GM10847 (cell line): Measurements from ENCODE around the gene ANKFN1.

Source experiments
- POLR2A ChIP-seq: IDR thresholded peaks from 2 replicates; pipeline ENCODE4 v1.6.1; 2011; ENCODE audit not compliant: insufficient read length; ENCODE audit errors: extremely low read depth

The ANKFN1 gene

DNA sequence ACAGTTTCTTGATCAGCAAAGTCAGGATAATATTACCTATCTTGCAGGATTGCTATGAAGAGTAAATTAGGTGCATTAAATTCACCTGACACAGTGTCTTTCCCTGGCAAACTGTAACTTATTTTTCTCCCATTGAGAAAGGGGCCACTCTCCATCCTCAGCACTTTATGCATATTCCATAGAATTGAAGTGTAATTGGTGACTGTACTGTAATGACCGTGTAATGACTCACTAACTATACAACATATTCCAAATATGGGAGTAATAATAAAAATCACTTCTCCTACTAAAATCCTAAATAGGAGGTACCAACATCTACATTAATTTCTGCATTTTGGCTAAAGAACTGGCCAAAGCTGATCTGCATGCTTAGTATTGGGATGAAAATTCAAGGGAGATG is 298.4 kb downstream of the ANKFN1 start:
- TF ChIP-seq POLR2A = no peak

GRCh38 chr17:56452461-56452860 is 299.2 kb downstream of the ANKFN1 start:
- TF ChIP-seq POLR2A = no peak

GRCh38 chr17:56457501-56457900 is 304.2 kb downstream of the ANKFN1 start:
- TF ChIP-seq POLR2A = no peak

- TF ChIP-seq POLR2A = no peak
These were observed 312.6 kb downstream of the ANKFN1 start for GRCh38 chr17:56465886-56466285.

DNA sequence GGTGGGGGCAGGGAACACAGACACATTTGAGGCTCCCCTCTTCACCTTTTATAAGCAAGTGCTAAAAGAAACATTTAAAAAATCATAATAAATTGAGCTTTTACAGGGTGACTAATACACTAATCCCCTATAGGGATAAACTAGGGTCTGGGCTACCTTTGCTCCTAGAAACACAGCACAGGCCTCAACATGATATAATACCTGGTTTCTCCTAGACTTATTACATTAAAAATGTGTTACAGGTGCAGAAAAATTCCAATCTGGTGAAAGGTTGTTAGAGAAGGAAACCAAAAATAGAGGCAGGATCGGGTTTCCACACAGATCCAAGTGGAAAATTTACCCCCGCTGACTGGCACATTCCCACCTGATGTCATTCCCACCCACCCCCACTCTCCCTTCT is 315.6 kb downstream of the ANKFN1 start:
- no peak for TF ChIP-seq POLR2A

DNA sequence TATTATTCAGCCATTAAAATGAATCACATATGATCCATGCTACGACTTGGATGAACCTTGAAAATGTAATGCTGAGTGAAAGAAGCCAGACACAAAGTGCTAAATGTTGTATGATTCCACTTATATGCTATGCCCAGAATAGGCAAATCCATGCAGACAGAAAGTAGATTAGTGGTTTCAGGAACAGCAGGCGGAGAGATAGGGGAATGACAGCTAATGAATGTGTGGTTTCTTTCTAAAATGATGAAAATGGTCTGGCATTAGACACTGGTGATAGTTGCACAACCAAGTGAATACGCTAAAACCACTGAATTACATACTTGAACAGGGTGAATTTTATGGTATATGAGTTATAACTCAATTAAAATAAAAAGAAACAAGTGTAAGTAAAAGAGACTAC is 318.4 kb downstream of the ANKFN1 start:
- no peak for TF ChIP-seq POLR2A

DNA sequence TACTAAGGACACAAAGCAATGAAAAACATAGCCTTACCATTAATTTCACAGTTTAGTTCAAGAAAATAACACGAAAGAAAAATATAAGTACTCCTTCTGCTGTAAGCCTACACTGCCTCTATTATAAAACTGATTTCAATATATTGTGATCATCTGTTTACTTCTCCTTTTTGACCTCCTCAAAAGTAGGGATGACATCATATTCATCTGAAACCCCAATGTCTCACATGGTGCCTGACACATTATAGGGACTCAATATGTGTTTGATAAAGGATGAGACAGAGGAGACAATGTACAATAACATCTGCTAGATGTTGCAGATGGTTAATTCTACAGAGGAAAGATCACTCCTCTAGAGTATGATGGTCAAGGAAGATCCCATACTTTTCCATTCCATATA is 321.8 kb downstream of the ANKFN1 start:
- TF ChIP-seq POLR2A = no peak

GRCh38 chr17:56478836-56479447 is 325.7 kb downstream of the ANKFN1 start:
- TF ChIP-seq POLR2A = no peak

GRCh38 chr17:56480501-56480900 is 327.2 kb downstream of the ANKFN1 start:
- TF ChIP-seq POLR2A = no peak

DNA sequence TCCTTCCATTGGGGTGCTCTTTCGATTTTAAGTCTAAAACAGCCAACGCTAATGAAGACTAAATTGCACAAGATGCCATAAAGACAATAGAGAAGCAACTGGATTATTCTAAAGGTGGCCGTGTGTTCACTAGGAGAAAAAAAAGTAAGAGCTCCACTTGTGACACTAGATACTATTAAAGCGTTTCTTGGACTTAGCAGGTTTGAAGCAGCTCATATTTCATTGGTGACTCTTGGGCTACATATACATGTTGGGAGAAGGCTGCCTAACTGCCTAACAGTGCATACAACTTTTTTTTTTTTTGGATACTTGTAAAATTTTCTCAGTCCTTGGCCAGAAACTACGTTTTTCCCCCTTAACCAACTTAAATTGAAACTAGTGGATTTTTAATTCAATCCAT is 328.4 kb downstream of the ANKFN1 start:
- TF ChIP-seq POLR2A = no peak

DNA sequence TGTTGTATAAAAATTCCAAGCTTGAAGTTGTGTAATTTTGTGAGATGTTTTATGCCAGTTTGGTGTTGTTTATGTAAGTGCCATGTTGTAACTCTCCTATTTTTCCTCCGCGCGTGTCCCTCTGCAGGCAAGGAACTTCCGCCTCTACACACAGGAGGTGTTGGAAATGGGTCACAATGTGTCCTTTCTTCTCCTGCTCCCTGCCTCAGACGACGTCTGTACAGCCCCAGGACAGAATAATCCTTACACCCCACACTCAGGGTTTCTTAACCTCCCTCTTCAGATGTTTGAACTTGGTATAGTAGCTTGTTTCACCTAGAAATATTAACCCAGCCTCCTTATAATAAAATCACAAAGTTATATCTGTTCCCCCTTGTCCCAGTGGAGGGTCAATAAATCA is 329.0 kb downstream of the ANKFN1 start:
- TF ChIP-seq POLR2A = no peak

GRCh38 chr17:56486732-56487131 is 333.5 kb downstream of the ANKFN1 start:
- no peak for TF ChIP-seq POLR2A

DNA sequence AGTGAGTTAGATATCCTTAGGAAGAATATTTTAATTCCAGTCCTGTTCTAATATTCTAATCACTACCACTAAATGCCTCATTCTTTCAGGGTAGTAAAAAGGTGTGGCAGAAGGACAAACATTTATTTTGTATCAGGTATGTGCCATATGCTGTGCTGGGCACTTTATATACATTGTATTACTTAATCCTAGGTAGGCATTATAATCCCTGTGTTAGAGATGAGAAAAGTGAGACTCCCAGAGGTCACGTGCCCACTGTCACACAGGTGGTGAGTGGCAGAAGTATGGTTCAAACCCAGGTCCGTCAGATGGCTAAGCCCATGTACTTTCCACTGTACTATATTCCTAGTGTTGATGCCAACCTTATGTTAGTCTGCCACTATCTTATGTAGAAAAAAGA is 335.5 kb downstream of the ANKFN1 start:
- no peak for TF ChIP-seq POLR2A

GRCh38 chr17:56489980-56490379 is 336.7 kb downstream of the ANKFN1 start:
- TF ChIP-seq POLR2A = no peak

- no peak for TF ChIP-seq POLR2A
These were observed 342.3 kb downstream of the ANKFN1 start for GRCh38 chr17:56495556-56495955.

- TF ChIP-seq POLR2A = no peak
These were observed 343.9 kb downstream of the ANKFN1 start for GRCh38 chr17:56497132-56497531.

DNA sequence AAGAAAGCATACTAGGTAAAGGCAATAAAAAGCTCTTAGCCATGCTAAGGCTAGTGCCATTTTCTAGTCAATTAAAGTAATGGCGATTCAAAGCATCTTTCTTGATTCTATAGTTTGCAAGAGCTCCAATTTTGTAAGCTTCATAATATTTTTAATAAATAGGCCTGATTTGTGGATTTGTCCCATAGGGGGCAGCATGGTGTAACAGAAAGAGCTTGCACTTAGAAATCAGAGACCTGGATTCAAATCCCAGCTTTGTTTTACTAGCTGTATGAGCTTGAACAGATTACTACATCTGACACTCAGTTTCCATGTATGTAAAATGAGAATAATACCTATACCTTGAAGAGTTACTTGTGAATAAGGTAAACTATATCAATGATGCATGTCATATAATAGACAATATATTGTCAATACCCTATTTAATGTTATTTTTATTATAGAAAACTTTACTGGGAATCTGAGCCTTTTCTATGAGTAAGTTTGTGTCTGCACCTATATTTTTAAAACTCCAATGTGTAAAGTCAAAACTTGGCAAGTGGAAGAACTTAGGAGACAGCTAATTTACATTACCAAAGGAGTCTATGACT is 346.6 kb downstream of the ANKFN1 start:
- TF ChIP-seq POLR2A = no peak
